Ishikawa (cell line): ENCODE measurements around the gene KDM4B.

Source experiments
- CEBPB ChIP-seq: IDR thresholded peaks from 2 replicates; pipeline ENCODE4 v1.6.1; 2012
- CREB1 ChIP-seq: IDR thresholded peaks from 2 replicates; pipeline ENCODE4 v1.6.1; 2012; ENCODE audit warnings: low read depth
- EGR1 ChIP-seq: IDR thresholded peaks from 2 replicates; pipeline ENCODE4 v1.6.1; 2012
- EP300 ChIP-seq: IDR thresholded peaks from 2 replicates; pipeline ENCODE4 v1.6.1; 2012; ENCODE audit warnings: borderline replicate concordance
- FOXM1 ChIP-seq: IDR thresholded peaks from 2 replicates; pipeline ENCODE4 v1.6.1; 2012; ENCODE audit warnings: low read depth, borderline replicate concordance
- NFIC ChIP-seq: IDR thresholded peaks from 2 replicates; pipeline ENCODE4 v1.6.1; 2012
- RAD21 ChIP-seq: IDR thresholded peaks from 2 replicates; pipeline ENCODE4 v1.6.1; 2012; ENCODE audit warnings: low read depth
- TAF1 ChIP-seq: IDR thresholded peaks from 2 replicates; pipeline ENCODE4 v1.6.1; 2012; ENCODE audit warnings: low read depth, mild to moderate bottlenecking
- TCF12 ChIP-seq: IDR thresholded peaks from 2 replicates; pipeline ENCODE4 v1.6.1; 2012; ENCODE audit warnings: low read depth
- TEAD4 ChIP-seq: IDR thresholded peaks from 2 replicates; pipeline ENCODE4 v1.6.1; 2012
- YY1 ChIP-seq: IDR thresholded peaks from 2 replicates; pipeline ENCODE4 v1.6.1; 2012; ENCODE audit warnings: low read depth
- ZBTB7A ChIP-seq: IDR thresholded peaks from 2 replicates; pipeline ENCODE4 v1.6.1; 2012; ENCODE audit warnings: low read depth
- TF ChIP-seq, protein P1 (sequence below): IDR thresholded peaks from 2 replicates; pipeline ENCODE4 v1.6.1; 2012
- TF ChIP-seq, protein P2 (sequence below): IDR thresholded peaks from 2 replicates; pipeline ENCODE4 v1.6.1; 2012
- TF ChIP-seq, protein P3 (sequence below): IDR thresholded peaks from 2 replicates; pipeline ENCODE4 v1.6.1; 2012; ENCODE audit warnings: low read depth, mild to moderate bottlenecking

Gene KDM4B

DNA sequence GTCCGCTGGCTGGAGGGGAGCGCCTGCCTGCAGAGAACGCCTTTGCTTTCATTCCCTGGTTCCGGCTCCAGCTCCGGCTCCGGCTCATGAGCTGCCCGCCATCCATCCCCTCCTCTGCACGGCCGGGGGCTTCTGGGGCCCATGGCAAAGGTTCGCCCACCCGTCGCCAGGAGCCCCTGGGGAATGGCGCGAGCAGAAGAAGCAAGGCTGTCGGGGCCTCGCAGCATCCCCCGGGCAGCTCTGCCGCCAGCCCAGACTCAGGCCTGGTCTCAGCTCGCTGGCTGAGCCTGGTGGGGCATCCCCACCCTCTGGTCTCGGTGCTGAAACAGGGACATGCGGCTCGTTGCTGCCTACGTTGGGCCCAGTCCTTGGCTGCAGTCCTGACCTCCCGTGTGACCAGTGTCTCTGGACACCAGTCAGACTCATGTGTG, 96.8 kb downstream of the KDM4B start:
- TF ChIP-seq EP300 (no peak), FOXM1 (no peak), EGR1 (no peak), NFIC (no peak), TCF12 (no peak), ZBTB7A (no peak), RAD21 (no peak), YY1 (no peak), TEAD4 (no peak), TAF1 (no peak), CREB1 (no peak), CEBPB (no peak)
- TF ChIP-seq, protein P1, sequence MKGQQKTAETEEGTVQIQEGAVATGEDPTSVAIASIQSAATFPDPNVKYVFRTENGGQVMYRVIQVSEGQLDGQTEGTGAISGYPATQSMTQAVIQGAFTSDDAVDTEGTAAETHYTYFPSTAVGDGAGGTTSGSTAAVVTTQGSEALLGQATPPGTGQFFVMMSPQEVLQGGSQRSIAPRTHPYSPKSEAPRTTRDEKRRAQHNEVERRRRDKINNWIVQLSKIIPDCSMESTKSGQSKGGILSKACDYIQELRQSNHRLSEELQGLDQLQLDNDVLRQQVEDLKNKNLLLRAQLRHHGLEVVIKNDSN, result no peak
- TF ChIP-seq, protein P2, sequence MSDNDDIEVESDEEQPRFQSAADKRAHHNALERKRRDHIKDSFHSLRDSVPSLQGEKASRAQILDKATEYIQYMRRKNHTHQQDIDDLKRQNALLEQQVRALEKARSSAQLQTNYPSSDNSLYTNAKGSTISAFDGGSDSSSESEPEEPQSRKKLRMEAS, result no peak
- TF ChIP-seq, protein P3, sequence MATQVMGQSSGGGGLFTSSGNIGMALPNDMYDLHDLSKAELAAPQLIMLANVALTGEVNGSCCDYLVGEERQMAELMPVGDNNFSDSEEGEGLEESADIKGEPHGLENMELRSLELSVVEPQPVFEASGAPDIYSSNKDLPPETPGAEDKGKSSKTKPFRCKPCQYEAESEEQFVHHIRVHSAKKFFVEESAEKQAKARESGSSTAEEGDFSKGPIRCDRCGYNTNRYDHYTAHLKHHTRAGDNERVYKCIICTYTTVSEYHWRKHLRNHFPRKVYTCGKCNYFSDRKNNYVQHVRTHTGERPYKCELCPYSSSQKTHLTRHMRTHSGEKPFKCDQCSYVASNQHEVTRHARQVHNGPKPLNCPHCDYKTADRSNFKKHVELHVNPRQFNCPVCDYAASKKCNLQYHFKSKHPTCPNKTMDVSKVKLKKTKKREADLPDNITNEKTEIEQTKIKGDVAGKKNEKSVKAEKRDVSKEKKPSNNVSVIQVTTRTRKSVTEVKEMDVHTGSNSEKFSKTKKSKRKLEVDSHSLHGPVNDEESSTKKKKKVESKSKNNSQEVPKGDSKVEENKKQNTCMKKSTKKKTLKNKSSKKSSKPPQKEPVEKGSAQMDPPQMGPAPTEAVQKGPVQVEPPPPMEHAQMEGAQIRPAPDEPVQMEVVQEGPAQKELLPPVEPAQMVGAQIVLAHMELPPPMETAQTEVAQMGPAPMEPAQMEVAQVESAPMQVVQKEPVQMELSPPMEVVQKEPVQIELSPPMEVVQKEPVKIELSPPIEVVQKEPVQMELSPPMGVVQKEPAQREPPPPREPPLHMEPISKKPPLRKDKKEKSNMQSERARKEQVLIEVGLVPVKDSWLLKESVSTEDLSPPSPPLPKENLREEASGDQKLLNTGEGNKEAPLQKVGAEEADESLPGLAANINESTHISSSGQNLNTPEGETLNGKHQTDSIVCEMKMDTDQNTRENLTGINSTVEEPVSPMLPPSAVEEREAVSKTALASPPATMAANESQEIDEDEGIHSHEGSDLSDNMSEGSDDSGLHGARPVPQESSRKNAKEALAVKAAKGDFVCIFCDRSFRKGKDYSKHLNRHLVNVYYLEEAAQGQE, result no peak

DNA sequence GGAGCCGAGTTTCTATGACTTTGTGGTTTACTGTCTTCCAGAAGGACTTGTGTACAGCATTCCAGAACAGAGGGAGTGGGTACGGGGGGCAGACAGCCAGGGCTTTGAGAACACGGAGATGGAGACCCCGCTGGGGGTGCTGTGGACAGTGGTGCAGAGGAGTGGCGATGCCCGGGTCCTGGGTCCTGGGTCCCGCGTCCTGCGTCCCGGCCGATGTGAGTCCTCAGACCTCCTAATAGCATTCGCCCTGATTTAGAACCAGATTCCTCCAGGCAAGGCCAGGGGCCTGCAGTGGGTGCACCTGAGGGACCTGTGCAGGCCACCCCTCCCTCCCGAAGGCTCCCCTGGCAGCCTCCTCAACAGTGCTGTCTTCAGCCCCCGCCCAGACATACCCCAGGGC, 97.9 kb downstream of the KDM4B start:
- TF ChIP-seq NFIC (no peak), FOXM1 (no peak)
- TF ChIP-seq, protein P2, result no peak

DNA sequence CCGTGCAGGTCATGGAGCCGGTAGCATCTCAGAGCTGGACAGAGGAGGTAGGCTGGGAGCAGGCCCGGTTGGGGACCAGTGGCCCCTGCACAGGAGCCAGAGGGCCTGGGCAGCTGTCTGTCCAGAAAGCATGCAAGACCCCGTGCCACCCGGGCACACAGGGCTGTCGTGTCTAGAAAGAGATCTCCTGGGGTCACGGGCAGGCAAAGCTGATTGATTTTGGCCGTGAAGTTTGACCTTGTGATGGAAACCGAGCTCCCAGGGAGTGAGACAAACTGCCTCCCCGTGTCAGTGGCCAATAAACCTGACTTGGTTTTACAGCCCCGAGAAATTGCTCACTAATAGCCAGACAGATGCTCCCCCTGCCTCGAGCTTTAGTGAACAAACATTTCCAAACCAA, 98.8 kb downstream of the KDM4B start:
- no peak for TF ChIP-seq FOXM1
- TF ChIP-seq, protein P1, result no peak
- TF ChIP-seq, protein P3, result no peak
- no peak for TF ChIP-seq CREB1
- no peak for TF ChIP-seq NFIC
- no peak for TF ChIP-seq RAD21
- TF ChIP-seq TCF12, result no peak
- no peak for TF ChIP-seq TAF1
- TF ChIP-seq, protein P2, result no peak
- TF ChIP-seq ZBTB7A, result no peak
- TF ChIP-seq EP300, result no peak
- no peak for TF ChIP-seq EGR1
- TF ChIP-seq TEAD4, result no peak

DNA sequence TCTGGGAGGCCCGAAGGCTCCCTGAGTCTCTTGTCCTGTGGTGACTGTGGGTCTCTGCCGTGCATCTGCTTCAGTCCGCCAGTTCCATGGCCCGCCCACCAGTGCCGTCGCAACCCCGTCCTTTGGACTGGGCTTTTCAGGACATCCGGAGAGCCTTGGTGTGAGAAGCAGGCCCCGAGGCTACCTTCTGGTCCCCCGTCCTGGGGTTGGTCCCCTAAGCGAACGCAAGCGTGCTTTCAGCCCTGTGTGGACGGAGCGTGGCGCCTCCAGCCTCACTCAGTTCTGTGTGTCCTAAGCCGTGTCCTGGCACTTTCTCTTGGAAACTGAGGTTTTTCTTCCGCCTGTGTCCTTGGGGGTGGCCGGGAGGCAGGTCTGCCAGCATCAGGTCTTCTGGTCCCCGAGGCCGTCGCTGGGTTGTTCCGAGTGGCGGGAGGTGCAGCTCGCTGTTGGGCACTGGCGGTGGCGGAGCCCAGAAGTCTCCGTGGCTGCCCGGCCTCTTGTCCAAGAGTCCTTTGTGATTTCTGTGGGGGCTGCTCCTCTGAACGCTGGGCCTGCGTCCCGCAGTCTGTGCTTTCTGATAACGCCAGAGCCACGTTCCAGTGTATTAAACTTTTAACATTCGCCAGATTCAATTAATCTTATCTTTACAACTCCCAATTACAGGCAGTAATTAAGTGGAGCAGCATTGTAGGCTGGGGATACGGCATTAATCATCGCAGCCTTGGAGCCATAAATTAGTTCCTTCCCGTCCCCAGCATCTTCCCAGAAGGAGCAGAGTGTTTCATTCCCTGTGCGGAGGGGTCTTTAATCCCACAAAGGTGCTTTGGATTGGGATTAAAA, 99.5 kb downstream of the KDM4B start:
- TF ChIP-seq NFIC (no peak), TEAD4 (no peak)
- TF ChIP-seq, protein P3, result no peak
